ENCODE data around the gene CATSPERZ.

DNA sequence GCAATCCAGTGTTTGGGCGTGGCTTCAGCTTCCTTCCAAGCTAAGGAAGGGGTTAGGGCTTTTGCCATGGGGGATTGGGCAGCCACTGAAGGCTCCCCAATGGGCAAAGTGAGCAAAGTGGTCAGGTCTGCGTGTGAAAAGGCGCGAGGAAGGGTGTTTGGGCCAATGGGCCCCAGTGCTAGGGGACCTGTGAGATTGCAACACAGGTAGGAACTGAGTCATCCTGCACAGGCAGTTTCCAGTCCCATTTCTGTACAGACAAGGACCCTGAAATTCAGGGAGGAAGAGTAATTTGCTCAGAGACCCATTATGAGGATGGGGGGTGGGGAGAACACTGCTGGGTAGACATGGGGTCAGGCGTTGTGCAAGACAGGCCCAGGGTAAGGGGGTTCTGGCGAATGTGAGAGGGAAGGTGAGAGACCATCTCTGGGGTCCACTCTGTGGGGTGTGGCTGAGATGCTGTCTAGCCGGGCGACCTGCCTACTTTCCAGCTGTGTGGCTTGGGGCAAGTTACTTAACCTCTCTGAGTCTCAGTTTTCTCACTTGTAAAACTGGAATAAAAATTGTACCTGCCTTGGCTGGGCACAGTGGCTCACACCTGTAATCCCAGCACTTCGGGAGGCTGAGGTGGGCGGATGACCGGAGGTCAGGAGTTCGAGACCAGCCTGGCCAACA lies 47.2 kb downstream of the CATSPERZ start:
- TF ChIP-seq POLR2A (IDR thresholded peaks at IDR 0.05; ENCODE audit: low read length) (no peak), GATA1 (IDR thresholded peaks at IDR 0.05; ENCODE audit: low read depth, low read length) (no peak)
